Panc1 (cell line): Measurements from ENCODE around the gene ADCY3. TPM values are rescaled to one million over a fixed set of nuclear protein-coding genes. Genes with fewer than 3 reads are reported as not detected.
A peak's percentile ranks its signal among the peaks of the same experiment; 100 is the strongest.

Experiments
- ATAC-seq: fragments of 200-7000 bp; cut with Tn5 transposase; 2 replicates; pipeline ENCODE4 v1.9.1; 2020; ENCODE audit warnings: mild to moderate bottlenecking, moderate library complexity
- Bru-seq: library from RNA; stranded (reverse); fragments of 400-500 nt; gene quantifications from one replicate; lab custom pipeline; 2021; lab: Mats Ljungman, UMichigan
- BruChase-seq, 2 experiments: library from RNA; stranded (reverse); fragments of 400-500 nt; gene quantifications; one replicate each; lab custom pipeline; 2021; lab: Mats Ljungman, UMichigan
- BruUV-seq: library from RNA; stranded (reverse); fragments of 400-500 nt; replicated peaks from 2 replicates; lab custom pipeline; 2021; lab: Mats Ljungman, UMichigan
- CTCF ChIA-PET: fragments of 300-600 bp; sonication (Branson Sonifier 250); formaldehyde crosslinking; loops from one replicate; lab custom pipeline; 2022; ENCODE audit warnings: antibody characterized with exemption; lab: Charles Lee
- POLR2A ChIA-PET: fragments of 300-600 bp; sonication (Branson Sonifier 250); formaldehyde crosslinking; loops from one replicate; lab custom pipeline; 2022; ENCODE audit warnings: antibody characterized with exemption; lab: Charles Lee
- DNase-seq: peaks from one replicate; pipeline ENCODE4 v3.0.0-alpha.2; 2010; ENCODE audit warnings: low read depth, low spot score
- H3K27ac ChIP-seq: 2 replicates; pipeline ENCODE4 v1.5.1; 2011; ENCODE audit warnings: mild to moderate bottlenecking, low read length, inconsistent platforms
- H3K27me3 ChIP-seq: fragments of 200-500 bp; sonication (Bioruptor generic); 2 replicates; pipeline ENCODE4 v1.6.0; 2014; ENCODE audit warnings: low read length, inconsistent platforms; ENCODE audit not compliant: control insufficient read depth, insufficient read depth
- H3K36me3 ChIP-seq: fragments of 200-500 bp; sonication (Bioruptor generic); 2 replicates; pipeline ENCODE4 v1.5.1; 2014; ENCODE audit warnings: inconsistent platforms, mild to moderate bottlenecking, low read length, moderate library complexity; ENCODE audit not compliant: control insufficient read depth, insufficient read depth
- H3K4me1 ChIP-seq: 2 replicates; pipeline ENCODE4 v1.5.1; 2011; ENCODE audit warnings: inconsistent platforms, mild to moderate bottlenecking, low read length, moderate library complexity; ENCODE audit not compliant: control insufficient read depth, insufficient read depth
- H3K4me3 ChIP-seq, 2 experiments: 2 replicates each; pipeline ENCODE4 v1.5.1; 2011 to 2012; ENCODE audit warnings: low read depth in 2 of 2, low read length in 2 of 2, mild to moderate bottlenecking in 2 of 2, inconsistent platforms in 1 of 2, moderate library complexity in 1 of 2
- H3K9me3 ChIP-seq: fragments of 200-500 bp; sonication (Bioruptor generic); 2 replicates; pipeline ENCODE4 v1.5.1; 2014; ENCODE audit warnings: low read depth, mild to moderate bottlenecking, inconsistent platforms, low read length, moderate library complexity; ENCODE audit not compliant: control insufficient read depth, insufficient read depth
- CTCF ChIP-seq: fragments of 450-650 bp; IDR thresholded peaks from 2 replicates; pipeline ENCODE4 v1.5.1; 2017; ENCODE audit warnings: mild to moderate bottlenecking
- POLR2AphosphoS5 ChIP-seq: IDR thresholded peaks from 2 replicates; pipeline ENCODE4 v1.6.1; 2012; ENCODE audit warnings: mild to moderate bottlenecking, low read depth, low read length, moderate library complexity
- REST ChIP-seq, 2 experiments: IDR thresholded peaks; 2 replicates each; pipeline ENCODE4 v1.6.1; 2011 to 2012; ENCODE audit warnings: low read depth in 2 of 2, control low read depth in 1 of 2, low read length in 1 of 2, mild to moderate bottlenecking in 1 of 2, moderate library complexity in 1 of 2; ENCODE audit not compliant: insufficient read depth in 1 of 2
- SIN3A ChIP-seq: IDR thresholded peaks from 2 replicates; pipeline ENCODE4 v1.6.1; 2012; ENCODE audit warnings: low read depth, mild to moderate bottlenecking, low read length, moderate library complexity, borderline replicate concordance; ENCODE audit not compliant: insufficient read depth
- TCF7L2 ChIP-seq: IDR thresholded peaks from 2 replicates; pipeline ENCODE4 v1.6.1; 2011; ENCODE audit warnings: mild to moderate bottlenecking, low read depth, low read length, inconsistent platforms
- in situ Hi-C: cut with HindIII; loops from 2 replicates; pipeline ENCODE4 v1.10.0; 2016; ENCODE audit warnings: low sequenced_read_pairs, low pct_unique_long_range_greater_than_20kb
- intact Hi-C: fragments of 100-400 bp; cut with micrococcal nuclease; formaldehyde crosslinking; loops from one replicate; pipeline ENCODE4 v1.10.0; 2022; ENCODE audit not compliant: unreplicated experiment
- long read RNA-seq: library from polyadenylated mRNA; unstranded; transcript quantifications from one replicate; pipeline ENCODE4 v2.0.0, GENCODE V29; 2021; ENCODE audit not compliant: unreplicated experiment
- polyA plus RNA-seq: library from polyadenylated mRNA; unstranded; fragments of >200 nt; gene quantifications from one replicate; pipeline ENCODE4 v1.2.1, GENCODE V29; 2012; ENCODE audit warnings: missing spikeins; ENCODE audit not compliant: insufficient read length
- total RNA-seq: library from RNA; stranded (reverse); gene quantifications from one replicate; pipeline ENCODE4 v1.2.1, GENCODE V29; 2021; ENCODE audit not compliant: unreplicated experiment

The ADCY3 gene
- total RNA-seq (34.1 TPM), Bru-seq, nascent RNA (percentile 53 among the genes with signal in this experiment), BruChase-seq, experiment 1, labeled RNA remaining after a 2-hour chase (percentile 52 among the genes with signal in this experiment), BruChase-seq, experiment 2, labeled RNA remaining after a 6-hour chase (percentile 55 among the genes with signal in this experiment)
- 48.5 TPM for polyA plus RNA-seq
- long read RNA-seq, full-length matches to known transcripts: 5 of 71 reads
- long read RNA-seq, partial matches to known transcripts: 20 of 71 reads
- long read RNA-seq, other reads (novel, unspliced or antisense): 46 of 71 reads

DNA sequence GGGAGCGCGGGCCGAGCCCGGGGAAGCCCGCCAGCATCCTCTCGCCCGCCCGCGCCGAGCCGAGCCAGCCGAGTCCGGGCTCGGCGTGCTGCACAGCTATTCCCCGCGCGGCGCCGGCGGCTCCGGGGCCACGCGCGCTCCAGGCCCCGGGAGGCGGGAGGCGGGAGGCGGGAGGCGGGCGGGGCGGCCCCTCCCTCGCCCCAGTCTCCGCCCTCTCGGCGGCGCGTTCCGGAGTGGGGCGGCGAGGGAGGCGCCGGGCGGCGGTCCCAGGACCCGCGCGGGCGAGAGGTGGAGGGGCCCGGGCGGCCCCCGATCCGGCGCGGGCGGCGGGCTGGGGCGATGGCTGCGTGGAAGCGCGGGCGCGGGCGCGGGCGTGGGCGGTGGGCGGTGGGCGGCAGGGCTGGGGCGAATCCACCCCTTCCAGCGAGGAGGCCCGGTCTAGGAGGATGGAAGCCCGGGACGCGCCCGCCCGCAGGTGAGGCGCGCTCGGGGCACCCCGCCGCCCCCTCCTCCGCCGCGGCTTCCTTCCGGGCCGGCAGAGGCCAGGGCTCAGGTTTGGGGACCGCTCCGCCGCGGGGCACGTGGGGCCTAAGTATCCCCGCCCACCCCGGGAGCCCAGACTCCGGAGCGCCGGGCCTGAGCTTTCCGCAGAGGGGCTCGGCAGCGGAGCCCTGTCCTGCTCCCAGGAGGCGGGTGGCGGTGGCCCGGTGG, at the start of gene ADCY3:
TSS of gene ADCY3 (minus strand) at position 140 of the 711 bp plus-strand sequence. CDS start 1,250 bp downstream, outside the sequence.
- in situ Hi-C loops: no loop called here
- DNase-seq (no peak), ATAC-seq (peak; percentile 86)
- intact Hi-C loops: no loop called here
- peak within 1 kb of the TSS; percentile 72 for H3K27ac ChIP-seq
- H3K36me3 ChIP-seq: no peaks in the 10 kb centered on the region
- TF ChIP-seq POLR2AphosphoS5 (0 out of 2 replicates have a peak, but pooled peaks have one; percentile 27), SIN3A (no peak; the same call in 1 of the 2 replicates)
- 0 out of 2 replicates have a peak, but pooled peaks cover 3% of the 10 kb centered on the region for H3K4me1 ChIP-seq
- H3K4me3 ChIP-seq: peak within 1 kb of the TSS; percentile 59 to 68
- POLR2A ChIA-PET: interaction anchor here (0.6 kb wide), 1 partner anchor 89 kb away, joined by 7 read pairs; no protein-coding TSS in a partner anchor
- CTCF ChIA-PET: interaction anchor here (0.5 kb wide), 1 partner anchor 345 kb away, joined by 3 read pairs; no protein-coding TSS in a partner anchor
- H3K9me3 ChIP-seq: no peaks in the 10 kb centered on the region
- H3K27me3 ChIP-seq: no peaks in the 10 kb centered on the region
- BruUV-seq: no TSS peak

GRCh38 chr2:24969784-24970183, 49.7 kb upstream of the ADCY3 start:
- ChIA-PET CTCF (no interaction called here), POLR2A (interaction anchor here (0.7 kb wide), 1 partner anchor 755 kb away, joined by 5 read pairs; no protein-coding TSS in a partner anchor)
- H3K9me3 ChIP-seq: no peaks in the 10 kb centered on the region
- H3K4me3 ChIP-seq: no peak overlapping the region
- H3K36me3 ChIP-seq: no peaks in the 10 kb centered on the region; the same call in 1 of the 2 replicates
- no TSS peak for BruUV-seq
- TF ChIP-seq TCF7L2 (no peak), SIN3A (no peak), CTCF (no peak), POLR2AphosphoS5 (no peak), REST (IDR thresholded peaks at IDR 0.05; ENCODE audit: insufficient read depth in 1 of 2, low read depth in 2 of 2, low read length in 1 of 2) (no peak)
- in situ Hi-C loops (no loop called here), intact Hi-C loops (no loop called here)
- no peaks in the 10 kb centered on the region for H3K27me3 ChIP-seq
- no peak overlapping the region for H3K27ac ChIP-seq
- peaks cover 6% of the 10 kb centered on the region; the same call in 1 of the 2 replicates for H3K4me1 ChIP-seq
- no peak for ATAC-seq
- DNase-seq: no peak
